ENCODE results near the gene E2F6.

Gene E2F6

DNA sequence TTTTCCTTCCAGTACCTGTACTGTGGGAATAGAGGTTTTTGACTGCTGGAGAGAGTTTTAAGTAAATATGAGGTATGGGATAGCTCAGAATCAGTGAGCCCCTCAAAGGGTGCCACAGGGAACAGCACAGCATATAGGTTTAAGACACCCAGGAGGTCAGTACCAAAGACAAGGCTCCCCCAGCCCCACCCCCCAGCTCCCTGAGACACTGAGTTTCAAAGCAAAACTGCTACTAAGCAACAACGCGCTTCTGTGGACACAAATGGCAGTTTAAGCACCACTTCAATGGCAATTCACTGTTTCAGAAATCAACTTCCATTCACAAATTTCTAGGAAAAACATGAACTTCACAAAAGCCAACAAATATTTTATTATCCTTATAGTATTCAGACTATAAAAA is 15.2 kb downstream of the E2F6 start:
- no peak for DNase-seq

DNA sequence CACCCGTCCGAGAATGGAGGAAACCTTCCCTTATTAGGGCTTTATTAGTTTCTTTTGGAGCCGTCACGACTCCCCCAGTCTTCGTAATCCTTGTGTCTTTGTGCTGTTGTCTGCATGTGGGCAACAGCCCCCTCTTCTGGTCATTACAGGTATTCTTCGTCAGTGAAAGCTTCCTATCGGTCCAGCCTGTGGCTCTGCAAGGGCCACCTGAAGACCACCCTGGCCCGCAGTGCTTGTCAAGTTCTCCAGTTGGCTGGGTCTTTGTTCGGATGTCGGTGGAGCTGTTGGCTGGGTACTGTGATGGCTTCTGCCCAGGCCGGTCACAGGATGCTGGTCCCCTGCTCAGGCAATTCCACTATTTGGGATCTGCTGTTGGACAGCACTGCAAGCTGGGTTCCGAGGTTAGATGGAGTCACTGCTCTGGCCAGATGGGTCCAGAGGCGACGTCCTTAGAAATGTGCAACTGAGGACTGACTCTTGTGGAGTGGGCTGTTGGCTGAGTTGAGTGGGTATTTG is 19.2 kb downstream of the E2F6 start:
- DNase-seq = peak; percentile 45

DNA sequence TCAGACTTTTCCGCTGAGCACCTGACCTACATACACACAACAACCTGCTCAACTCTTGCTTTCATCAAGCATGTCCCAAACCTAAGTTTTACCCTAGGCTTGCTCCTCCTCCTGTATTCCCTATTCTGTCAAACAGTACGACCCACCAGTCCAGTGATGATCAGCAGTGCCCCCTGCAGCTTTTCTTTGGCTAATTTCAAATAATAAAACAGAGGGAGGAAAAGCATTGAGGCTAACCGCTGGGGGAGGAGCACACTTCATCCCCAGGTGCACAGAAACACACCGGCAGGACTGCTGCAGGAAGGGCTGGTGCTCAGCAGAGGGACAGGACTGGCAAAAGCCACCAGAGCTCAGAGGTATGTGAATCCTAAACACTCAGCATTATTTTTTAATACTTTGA is 21.2 kb downstream of the E2F6 start:
- DNase-seq = no peak

DNA sequence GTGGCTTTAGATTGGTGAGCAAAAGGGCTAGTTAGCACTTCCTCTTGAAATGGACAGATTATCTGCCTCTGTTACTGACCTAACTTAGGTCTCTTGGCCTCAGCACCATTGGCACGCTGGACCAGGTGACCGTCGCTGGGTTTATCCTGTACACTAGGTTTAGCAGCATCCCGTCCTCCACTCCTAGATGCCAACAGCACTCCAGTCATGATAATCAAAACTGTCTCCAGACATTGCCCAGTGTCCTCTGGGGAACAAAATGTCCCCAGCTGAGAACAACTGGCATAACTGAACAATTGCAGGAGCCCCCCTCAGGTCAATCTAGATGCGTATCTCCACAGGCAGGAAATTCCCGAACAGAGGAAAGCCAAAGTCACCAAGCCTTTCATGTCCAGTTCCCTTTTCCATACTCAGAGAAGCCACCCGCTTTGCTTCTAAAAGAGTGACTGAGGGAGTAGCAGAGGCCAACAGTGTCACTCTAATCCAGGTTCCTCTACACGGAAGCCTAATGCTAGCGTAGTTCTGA is 27.3 kb downstream of the E2F6 start:
- no peak for DNase-seq

DNA sequence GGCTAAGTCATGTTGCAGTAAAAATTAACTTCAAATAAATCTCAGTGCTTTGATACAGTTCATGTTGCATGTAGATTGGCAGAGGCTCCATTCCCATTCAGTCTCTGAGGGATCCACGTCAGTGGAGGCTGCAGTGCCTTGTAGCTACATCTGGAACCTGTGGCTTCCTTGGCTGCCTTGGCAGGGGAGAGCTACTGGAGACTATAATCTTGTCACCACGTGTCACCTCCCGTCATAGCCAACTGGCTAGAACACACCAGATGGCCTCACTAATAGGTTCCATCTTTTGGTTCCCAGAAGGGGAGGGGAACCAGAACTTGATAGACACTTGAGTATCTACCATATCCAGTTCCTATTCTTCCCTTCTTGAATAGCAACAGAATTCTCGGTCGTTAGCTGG is 28.4 kb downstream of the E2F6 start:
- no peak for DNase-seq

DNA sequence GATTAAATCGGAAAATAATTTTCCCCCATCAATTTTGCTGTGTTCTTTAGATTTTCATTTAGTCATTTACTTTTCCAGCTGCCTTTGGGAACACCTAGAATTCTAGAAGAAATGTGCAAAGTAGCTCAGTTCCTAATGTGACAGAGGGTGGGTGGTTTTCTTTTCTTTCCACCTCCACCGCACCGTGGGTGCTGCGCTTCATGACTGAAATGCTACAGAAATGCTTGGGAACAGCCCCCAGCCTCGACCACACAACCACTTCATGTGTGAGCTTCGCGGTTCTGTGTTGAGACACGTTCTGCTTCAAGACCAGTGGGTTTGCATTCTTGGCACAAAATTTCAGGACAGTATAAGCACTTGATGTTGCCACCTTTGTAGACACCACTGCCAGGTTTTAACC is 30.9 kb downstream of the E2F6 start:
- no peak for DNase-seq

DNA sequence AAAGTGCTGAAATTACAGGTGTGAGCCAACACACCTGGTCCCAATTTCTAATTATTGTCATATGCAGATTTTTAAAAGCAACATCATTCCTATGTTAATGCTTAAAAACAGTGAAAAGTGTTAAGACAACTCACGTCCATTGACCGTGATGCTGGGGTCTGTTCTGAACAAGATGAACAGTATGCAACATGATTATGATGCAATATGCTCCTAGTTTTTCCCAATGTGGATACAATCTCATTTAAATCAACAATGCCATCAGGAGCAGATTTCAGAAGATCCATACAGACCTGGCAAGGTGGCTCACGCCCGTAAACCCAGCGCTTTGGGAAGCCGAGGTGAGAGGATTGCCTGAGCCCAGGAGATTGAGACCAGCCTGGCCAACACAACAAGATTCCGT is 31.5 kb downstream of the E2F6 start:
- DNase-seq = no peak

DNA sequence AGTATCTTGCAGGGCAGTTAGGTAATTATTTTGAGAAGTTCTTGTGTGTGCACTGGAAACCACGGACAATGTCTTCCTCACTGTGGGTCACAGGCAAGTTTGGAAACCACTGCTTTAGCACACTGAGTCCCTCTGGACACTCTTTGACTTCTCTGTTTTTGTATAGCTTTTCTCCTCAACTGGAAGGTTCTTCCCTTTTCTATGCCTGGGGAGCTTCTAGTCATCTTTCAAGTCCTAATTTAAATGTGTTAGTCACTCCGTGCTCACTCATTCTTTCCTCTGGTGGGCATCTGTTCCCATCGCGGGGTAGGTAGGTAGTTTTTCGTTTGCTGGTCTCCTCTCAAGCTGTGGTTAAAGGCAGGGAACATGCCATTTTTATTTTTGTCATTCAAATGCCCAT is 32.1 kb downstream of the E2F6 start:
- DNase-seq = no peak

DNA sequence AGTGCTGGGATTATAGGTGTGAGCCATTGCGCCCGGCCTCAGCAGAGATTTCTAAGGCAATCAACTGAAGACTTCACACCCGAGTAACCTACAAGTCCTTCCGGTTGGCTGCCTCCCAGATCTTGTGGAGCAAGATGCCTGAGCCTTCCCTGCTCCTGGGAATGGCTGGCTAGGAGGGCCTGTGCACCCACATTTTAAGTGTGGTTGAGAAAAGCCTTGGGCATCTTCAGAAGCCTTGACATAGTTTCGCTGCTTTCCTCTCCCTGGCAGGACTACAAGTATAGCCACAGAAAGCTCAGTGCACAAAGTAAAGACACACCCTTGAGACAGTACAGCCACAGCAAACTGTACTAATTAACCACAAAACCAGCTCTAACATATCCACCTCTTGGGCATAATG is 35.2 kb downstream of the E2F6 start:
- no peak for DNase-seq

DNA sequence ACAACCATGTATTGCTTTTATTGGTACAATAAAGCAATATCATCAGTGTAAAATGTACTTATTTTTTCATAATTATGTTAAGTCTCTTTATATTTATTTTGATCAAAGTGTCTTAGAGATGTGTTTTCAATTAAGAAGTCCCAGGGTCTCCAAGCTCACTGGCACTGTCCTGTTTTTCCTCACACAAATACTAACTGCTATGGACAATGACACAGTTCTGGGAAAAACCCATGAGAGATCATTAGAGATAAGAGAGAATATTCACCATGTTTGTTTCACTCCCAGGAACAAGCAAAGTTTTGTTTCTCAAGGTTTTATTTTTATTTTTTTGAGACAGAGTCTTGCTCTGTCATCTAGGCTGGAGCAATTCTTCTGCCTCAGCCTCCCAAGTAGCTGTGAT is 38.7 kb downstream of the E2F6 start:
- no peak for DNase-seq

DNA sequence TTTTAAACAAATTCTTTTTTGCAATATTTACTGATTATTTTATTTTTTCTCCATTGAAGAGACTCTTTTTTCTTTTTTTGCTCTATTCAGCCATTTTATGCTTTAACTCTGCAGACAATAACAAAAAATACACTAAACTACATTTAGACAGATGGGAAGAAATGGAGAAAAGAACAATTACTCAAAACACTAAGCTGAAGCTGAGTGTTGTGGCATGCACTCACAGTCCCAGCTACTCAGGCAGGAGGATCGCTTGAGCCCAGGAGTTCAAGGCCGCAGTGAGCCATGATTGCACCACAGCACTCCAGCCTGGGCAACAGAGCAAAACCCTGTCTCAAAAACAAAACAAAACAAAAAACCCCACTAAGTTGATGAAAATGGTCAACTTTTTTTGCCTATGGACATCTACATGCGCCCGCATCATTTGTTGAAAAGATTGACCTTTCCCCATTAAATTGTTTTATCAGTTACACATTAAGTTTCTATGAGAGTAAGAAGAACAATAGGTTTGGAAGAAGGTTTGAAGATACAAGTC is 43.0 kb downstream of the E2F6 start:
- DNase-seq = no peak

DNA sequence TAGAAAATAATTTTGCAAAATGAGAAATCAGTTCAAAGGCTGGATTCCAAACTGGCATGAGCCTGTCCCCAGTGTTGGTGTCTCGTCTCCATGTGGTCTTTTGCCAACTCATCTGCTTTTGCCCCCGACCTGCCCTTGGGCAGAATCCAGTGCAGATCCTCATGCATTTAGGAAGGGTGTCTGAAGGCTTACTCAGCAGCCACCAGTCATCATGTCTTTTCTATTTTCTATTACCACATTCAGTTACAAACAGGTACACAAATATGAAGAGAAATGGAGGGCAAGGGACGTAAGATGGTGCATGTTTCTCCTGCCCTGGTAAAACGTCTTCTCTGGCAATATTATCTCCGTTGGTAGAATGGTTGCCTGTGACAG is 43.5 kb downstream of the E2F6 start:
- no peak for DNase-seq

DNA sequence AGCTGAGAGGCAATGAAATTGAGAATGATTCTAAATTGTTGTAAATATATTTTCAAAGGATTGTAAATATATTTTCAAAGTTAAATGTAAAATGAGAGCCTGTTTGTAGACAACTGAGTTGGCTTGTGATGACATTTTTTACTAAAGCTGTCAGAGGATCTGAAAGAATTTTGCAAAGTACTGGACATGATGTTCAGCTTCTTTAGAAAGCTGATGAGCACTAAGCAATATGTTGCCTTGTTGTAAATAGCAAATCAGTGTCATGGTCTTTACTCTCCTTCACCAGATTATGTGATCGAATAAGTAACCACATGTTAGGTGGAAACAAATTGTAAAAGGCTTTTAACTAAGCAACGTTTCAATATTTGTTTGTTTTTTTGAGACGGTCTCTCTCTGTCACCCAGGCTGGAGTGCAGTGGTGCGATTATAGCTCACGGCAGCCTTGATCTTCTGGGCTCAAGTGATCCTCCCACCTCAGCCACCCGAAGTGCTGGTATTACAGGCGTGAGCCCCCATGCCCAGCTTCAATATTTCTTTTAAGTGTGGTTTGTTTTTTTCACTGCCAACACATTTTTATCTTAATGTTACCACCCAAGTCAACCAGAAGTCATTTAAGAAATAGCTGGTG is 44.0 kb downstream of the E2F6 start:
- no peak for DNase-seq

DNA sequence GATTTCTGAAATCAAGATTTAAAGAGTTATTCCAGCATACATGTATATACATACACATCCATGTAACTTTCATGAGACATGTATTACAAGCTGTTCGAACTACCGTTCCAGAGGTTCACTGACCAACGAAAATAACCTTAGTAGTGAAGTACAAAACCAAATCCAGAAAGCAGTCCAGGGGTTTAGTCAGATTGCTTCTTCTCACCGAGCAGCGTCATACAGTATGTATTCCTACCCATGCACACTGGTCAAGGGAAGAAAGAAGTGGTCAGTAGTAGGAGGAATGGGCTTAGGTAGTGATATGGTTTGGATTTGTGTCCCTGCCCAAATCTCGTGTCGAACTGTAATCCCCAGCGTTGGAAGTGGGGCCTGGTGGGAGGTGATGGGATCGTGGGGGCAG is 45.3 kb downstream of the E2F6 start:
- DNase-seq = no peak

DNA sequence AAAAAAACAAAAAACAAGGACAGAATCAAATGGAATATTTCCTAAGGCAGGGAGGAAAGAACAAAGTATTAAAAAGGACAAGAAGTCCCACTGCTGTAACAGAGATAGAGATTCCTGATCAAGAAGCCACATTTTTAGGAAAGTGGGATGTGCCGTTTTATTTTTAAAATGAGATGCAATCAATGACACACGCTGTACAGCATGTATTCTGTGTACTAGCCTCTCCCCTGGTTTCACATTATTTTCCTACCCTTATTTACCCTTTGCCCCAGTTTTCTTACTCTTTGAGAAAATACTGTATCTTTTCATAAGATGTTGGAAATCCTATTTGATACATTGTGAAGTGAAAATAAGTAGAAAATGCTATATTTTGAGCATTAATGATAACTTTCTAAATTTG is 45.8 kb downstream of the E2F6 start:
- DNase-seq = no peak

DNA sequence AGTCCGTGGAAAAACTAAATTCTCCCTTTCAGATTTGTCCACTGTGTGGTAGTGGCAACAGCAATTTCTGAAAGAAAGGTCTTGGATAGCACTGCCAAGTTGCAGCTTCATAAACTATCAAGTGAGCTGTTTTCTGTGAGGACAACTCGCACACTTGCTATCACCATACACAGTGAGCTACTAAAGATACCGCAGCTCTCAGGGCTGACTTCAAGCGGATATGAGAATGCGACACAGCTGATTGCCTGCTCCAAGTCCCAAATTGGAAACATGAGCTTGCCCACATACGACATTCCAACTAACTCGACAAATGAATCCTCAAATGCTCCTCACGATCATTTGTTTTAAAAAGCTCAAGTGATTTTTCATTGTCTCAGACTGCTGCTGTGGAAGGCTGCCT is 46.2 kb downstream of the E2F6 start:
- no peak for DNase-seq

DNA sequence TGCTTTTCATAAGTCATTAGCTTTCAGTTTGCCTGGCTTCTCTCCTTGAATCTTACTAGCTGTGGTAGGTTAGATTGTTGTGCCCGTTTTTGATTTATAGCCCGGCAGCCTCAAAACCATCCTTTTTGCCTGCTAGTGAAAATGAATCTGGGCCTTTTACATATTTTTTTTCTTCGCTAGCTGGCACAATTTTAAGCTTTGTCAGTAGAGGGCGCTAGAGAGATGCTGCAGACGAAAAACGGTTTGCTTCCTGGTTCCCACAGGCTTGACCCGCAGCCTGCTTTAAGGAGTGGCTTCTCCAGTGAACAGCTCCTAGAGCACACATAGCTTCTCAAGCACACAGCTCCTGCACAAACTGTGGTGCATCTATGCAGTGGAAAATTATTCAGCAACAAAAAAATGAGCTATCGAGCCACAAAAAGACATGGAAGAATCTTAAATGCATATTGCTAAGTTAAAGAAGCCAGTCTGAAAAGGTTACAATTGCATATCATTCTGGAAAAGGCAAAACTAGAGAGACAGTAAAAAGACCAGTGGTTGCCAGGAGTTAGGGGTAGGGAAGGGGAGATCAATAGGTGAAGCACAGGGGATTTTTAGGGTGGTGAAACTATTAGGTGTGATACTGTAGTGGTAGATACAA is 47.9 kb downstream of the E2F6 start:
- peak; percentile 15 for DNase-seq

DNA sequence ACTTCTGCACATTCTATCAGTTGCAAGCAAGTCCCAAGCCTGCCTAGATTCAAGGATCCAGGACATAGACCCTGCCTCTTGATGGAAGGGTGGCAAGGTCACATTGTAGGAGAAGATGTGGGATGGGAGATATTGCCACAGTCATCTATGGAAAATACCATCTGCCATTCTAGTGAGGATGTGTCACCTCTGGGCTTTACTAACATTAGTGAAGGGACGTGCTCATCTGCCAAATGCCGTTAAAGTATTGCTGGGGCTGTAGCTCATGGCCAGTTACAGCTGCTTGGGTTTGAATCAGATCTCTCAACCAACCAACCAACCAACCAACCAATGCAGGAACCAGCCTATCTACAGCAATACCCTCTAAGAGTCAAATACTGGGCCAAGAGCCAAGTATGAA is 49.0 kb downstream of the E2F6 start:
- no peak for DNase-seq

DNA sequence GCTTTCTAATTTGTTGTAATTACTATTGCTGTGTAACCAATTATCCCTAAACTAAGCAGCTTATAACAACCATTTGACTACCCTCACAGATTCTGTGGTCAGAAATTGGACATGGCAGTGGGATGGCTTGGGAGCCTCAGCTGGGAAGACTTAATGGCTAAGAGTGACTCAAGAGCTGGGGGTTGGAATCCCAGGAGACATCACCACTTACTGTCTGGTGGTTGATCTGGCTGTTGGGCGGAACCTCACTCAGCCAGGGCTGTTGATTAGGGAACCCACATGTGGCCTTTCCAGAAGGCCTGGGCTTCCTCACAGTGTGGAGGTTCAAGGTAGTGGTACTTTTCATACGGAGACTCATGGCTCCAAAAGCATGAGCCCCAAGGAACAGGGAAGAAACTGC is 49.8 kb downstream of the E2F6 start:
- no peak for DNase-seq

DNA sequence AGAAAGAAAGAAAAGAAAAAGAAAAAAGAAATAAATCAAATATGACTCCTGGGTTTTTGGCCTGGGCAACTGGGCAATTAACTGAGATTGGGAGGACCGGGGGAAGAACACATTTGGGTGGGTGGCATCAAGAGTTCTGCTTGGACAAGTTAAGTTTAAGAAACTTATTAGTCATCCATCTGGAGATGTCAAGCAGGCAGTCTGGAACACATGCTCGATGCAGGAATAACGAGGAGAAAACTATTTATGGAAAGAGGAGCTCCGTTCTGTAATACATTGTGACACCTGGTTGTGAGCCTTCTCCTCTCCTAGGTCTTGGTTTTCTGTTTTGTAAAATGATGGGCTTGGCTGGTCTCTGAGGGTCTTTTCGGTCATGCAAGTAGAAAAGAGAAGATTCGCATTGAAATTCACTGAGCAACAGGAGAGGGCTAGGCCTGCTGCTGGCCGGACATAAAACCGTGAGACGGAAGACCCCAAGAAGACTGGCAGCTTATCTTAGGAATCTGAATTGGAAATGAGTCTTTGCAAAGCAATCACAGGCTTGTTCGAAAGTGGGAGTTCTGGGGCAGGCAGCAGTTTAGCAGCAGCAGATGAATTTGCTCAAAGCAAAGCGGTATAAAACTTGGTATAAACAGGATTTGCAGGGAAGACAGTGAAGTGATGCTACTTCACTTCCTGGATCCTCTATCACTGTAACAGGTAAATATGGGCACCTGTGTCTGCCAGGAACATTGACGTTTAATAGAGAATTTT is 51.4 kb downstream of the E2F6 start:
- DNase-seq = no peak

DNA sequence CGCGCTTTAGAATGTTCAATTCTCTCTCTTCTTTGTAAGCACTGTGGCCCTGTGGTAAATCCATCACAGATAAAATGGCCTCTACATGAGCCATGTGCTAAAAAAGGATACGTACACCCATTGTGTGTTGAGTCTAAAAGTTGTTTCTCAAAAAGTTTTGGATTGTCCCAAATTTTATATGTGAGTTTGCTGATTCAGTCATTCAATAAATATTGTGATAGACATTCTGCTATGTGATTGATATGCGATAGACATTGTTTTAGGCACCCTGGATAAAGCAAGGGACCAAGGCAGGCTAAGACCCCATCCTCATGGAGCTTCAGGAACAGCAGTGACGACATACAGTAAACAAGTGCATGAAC is 53.5 kb downstream of the E2F6 start:
- DNase-seq = no peak

DNA sequence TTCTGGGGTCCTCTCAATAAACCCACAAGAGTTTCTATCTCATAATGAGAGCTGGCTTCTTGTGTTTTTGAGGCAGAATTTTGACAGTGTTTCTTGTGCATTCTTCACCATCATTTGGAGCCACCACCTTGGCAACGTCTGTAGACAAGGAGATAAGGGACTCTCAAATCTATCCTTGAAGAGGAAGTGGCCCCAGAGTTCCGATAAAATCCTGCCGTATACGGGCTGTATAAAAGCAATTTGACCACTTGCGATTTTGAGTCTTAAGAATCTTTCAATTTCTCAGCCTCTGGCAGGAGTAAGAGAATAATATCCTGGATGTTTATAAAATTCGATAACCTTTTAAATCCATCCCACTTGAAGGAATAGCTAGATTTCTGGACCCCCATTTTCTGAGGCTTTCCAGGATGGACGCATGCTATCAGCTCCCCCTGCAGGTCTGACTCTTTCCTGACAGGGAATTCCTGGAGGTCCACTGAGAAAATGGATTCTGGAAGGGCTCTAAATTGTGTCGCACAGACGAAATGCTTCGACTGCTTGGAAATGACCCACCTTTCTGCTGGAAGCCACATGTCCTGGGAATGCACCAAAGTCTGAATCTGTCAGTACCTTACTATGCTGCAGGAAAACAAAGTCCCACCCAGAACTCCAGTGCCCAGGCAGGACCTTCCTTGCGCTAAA is 54.1 kb downstream of the E2F6 start:
- DNase-seq = no peak

DNA sequence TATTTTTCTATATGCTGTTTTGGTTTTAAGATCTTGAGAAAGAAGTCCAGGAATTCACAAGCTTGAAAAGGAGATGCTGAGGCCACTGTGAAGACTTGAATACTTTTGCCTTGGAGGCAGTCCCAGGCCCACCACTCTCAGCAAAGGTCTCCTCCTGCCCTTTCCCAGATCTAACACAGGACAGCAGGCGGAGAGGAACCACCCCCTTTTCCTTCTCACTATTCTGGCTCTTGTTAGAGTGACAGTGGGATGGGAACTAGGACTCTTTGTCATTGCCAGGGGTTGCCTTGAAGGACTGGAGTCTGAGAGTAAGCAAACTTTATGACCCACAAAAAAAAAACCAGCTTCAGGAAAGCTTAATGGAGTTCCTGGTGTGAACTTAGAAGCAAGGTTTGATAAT is 54.7 kb downstream of the E2F6 start:
- no peak for DNase-seq
